GM23338 (cell line): ENCODE data around the gene FRMD4A.

ENCODE experiments used
- JUNB ChIP-seq: IDR thresholded peaks from one replicate; pipeline ENCODE4 v1.6.1; 2016; ENCODE audit warnings: antibody characterized with exemption; ENCODE audit not compliant: unreplicated experiment
- POLR2AphosphoS5 ChIP-seq: IDR thresholded peaks from 2 replicates; pipeline ENCODE4 v1.6.1; 2016; ENCODE audit warnings: antibody characterized with exemption, low read depth
- TF ChIP-seq, protein P1 (sequence below), 2 experiments: fragments of 200-600 bp in 1 of 2; sonication (generic) in 1 of 2; conservative IDR thresholded peaks; 2 replicates each; pipeline versions ENCODE4 v1.5.1 to v1.6.1; 2016 to 2017; ENCODE audit warnings: antibody characterized with exemption in 2 of 2, low read depth in 2 of 2, mild to moderate bottlenecking in 2 of 2, moderate library complexity in 1 of 2
- TF ChIP-seq, protein P2 (sequence below): IDR thresholded peaks from one replicate; pipeline ENCODE4 v1.6.1; 2018; ENCODE audit warnings: antibody characterized with exemption; ENCODE audit not compliant: unreplicated experiment

DNA sequence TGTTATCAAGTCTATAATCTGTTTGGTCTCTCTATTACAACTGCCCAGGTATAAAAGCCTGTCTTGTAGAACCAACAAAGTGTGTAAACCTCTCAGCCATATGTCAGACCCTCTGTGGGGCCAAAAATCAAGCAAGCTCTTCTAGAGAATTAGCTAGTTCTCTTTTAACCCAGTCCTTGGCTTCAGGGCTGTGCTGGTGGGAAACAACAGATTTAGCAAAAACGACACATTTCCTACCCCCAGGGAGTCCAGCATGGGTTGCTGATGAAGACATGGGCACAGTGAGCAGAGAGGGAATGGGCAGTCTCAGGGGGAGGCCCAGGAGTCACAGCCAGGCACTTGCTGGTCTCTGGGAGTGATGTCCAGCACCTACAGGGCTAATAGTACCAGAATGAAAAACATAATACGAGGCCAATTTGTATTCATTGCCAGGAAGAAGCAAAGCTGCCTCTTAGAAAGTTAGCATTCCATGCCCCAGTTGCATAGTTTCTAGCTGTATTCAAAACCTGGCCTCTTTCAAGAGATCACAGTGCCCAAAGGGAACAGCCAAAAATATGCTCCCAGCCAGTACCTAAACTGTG, 80.1 kb downstream of the FRMD4A start:
- TF ChIP-seq, protein P1, sequence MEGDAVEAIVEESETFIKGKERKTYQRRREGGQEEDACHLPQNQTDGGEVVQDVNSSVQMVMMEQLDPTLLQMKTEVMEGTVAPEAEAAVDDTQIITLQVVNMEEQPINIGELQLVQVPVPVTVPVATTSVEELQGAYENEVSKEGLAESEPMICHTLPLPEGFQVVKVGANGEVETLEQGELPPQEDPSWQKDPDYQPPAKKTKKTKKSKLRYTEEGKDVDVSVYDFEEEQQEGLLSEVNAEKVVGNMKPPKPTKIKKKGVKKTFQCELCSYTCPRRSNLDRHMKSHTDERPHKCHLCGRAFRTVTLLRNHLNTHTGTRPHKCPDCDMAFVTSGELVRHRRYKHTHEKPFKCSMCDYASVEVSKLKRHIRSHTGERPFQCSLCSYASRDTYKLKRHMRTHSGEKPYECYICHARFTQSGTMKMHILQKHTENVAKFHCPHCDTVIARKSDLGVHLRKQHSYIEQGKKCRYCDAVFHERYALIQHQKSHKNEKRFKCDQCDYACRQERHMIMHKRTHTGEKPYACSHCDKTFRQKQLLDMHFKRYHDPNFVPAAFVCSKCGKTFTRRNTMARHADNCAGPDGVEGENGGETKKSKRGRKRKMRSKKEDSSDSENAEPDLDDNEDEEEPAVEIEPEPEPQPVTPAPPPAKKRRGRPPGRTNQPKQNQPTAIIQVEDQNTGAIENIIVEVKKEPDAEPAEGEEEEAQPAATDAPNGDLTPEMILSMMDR (conservative IDR thresholded peaks at IDR 0.05; ENCODE audit: low read depth in 2 of 2): no peak
- no peak for TF ChIP-seq JUNB
- no peak for TF ChIP-seq POLR2AphosphoS5
- TF ChIP-seq, protein P2, sequence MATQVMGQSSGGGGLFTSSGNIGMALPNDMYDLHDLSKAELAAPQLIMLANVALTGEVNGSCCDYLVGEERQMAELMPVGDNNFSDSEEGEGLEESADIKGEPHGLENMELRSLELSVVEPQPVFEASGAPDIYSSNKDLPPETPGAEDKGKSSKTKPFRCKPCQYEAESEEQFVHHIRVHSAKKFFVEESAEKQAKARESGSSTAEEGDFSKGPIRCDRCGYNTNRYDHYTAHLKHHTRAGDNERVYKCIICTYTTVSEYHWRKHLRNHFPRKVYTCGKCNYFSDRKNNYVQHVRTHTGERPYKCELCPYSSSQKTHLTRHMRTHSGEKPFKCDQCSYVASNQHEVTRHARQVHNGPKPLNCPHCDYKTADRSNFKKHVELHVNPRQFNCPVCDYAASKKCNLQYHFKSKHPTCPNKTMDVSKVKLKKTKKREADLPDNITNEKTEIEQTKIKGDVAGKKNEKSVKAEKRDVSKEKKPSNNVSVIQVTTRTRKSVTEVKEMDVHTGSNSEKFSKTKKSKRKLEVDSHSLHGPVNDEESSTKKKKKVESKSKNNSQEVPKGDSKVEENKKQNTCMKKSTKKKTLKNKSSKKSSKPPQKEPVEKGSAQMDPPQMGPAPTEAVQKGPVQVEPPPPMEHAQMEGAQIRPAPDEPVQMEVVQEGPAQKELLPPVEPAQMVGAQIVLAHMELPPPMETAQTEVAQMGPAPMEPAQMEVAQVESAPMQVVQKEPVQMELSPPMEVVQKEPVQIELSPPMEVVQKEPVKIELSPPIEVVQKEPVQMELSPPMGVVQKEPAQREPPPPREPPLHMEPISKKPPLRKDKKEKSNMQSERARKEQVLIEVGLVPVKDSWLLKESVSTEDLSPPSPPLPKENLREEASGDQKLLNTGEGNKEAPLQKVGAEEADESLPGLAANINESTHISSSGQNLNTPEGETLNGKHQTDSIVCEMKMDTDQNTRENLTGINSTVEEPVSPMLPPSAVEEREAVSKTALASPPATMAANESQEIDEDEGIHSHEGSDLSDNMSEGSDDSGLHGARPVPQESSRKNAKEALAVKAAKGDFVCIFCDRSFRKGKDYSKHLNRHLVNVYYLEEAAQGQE: no peak
